ENCODE data around the gene KCNN2. TPM values are rescaled to one million over a fixed set of nuclear protein-coding genes. Genes with fewer than 3 reads are reported as not detected.

The KCNN2 gene
- total RNA-seq, 1 experiment from 2014 or later = 0.17 TPM

GRCh38 chr5:114358329-114358728 is 3.5 kb upstream of the KCNN2 start:
- Histone ChIP-seq H3K4me3 (ENCODE audit: low read depth, low read length, poor library complexity, severe bottlenecking) (no peak overlapping the region), H3K27ac (ENCODE audit: low read depth, low read length, poor library complexity, severe bottlenecking) (no peak overlapping the region), H3K9me3 (ENCODE audit: low read depth, low read length, poor library complexity, severe bottlenecking) (no peaks in the 10 kb centered on the region), H3K4me1 (ENCODE audit: insufficient read depth, low read length, poor library complexity, severe bottlenecking) (no peaks in the 10 kb centered on the region), H3K36me3 (ENCODE audit: insufficient read depth, low read length, poor library complexity, severe bottlenecking) (no peaks in the 10 kb centered on the region), H3K27me3 (replicated peaks; ENCODE audit: insufficient read depth, low read depth, low read length, poor library complexity) (peaks cover 51% of the 10 kb centered on the region)
- BruUV-seq (replicated peaks) = no TSS peak
- ChIA-PET POLR2A (ENCODE audit: low non-redundant PET) (no interaction called here), CTCF (no interaction called here)
- DNase-seq (ENCODE audit: low spot score) = no peak
- TF ChIP-seq, protein P1, sequence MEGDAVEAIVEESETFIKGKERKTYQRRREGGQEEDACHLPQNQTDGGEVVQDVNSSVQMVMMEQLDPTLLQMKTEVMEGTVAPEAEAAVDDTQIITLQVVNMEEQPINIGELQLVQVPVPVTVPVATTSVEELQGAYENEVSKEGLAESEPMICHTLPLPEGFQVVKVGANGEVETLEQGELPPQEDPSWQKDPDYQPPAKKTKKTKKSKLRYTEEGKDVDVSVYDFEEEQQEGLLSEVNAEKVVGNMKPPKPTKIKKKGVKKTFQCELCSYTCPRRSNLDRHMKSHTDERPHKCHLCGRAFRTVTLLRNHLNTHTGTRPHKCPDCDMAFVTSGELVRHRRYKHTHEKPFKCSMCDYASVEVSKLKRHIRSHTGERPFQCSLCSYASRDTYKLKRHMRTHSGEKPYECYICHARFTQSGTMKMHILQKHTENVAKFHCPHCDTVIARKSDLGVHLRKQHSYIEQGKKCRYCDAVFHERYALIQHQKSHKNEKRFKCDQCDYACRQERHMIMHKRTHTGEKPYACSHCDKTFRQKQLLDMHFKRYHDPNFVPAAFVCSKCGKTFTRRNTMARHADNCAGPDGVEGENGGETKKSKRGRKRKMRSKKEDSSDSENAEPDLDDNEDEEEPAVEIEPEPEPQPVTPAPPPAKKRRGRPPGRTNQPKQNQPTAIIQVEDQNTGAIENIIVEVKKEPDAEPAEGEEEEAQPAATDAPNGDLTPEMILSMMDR (conservative IDR thresholded peaks at IDR 0.05; ENCODE audit: low read depth, low read length) = no peak
- TF ChIP-seq EZH2 (IDR thresholded peaks at IDR 0.05; ENCODE audit: borderline replicate concordance, low read depth, low read length, poor library complexity, severe bottlenecking) = no peak
- intact Hi-C loops (cut with micrococcal nuclease; ENCODE audit: unreplicated experiment) = no loop called here

- CTCF ChIA-PET = no interaction called here
- intact Hi-C loops (cut with micrococcal nuclease; ENCODE audit: unreplicated experiment) = loop anchor here (5.0 kb wide), 1 partner anchor 683 kb away; no protein-coding TSS in a partner anchor
- peaks cover 71% of the 10 kb centered on the region for H3K27me3 ChIP-seq (replicated peaks; ENCODE audit: insufficient read depth, low read depth, low read length, poor library complexity)
- no peak overlapping the region for H3K4me3 ChIP-seq (ENCODE audit: low read depth, low read length, poor library complexity, severe bottlenecking)
- no peaks in the 10 kb centered on the region for H3K4me1 ChIP-seq (ENCODE audit: insufficient read depth, low read length, poor library complexity, severe bottlenecking)
- H3K9me3 ChIP-seq (ENCODE audit: low read depth, low read length, poor library complexity, severe bottlenecking) = no peaks in the 10 kb centered on the region
- H3K27ac ChIP-seq (ENCODE audit: low read depth, low read length, poor library complexity, severe bottlenecking) = no peak overlapping the region
- POLR2A ChIA-PET (ENCODE audit: low non-redundant PET) = no interaction called here
- peak; percentile 61 for TF ChIP-seq EZH2 (IDR thresholded peaks at IDR 0.05; ENCODE audit: borderline replicate concordance, low read depth, low read length, poor library complexity, severe bottlenecking)
- TF ChIP-seq, protein P1 (conservative IDR thresholded peaks at IDR 0.05; ENCODE audit: low read depth, low read length) = no peak
- DNase-seq (ENCODE audit: low spot score) = no peak
- H3K36me3 ChIP-seq (ENCODE audit: insufficient read depth, low read length, poor library complexity, severe bottlenecking) = no peaks in the 10 kb centered on the region
- no TSS peak for BruUV-seq (replicated peaks)
Observed at GRCh38 chr5:114360357-114360756, 1.5 kb upstream of the KCNN2 start.

GRCh38 chr5:114360816-114361723 is 800 bp upstream of the KCNN2 start:
- Histone ChIP-seq H3K4me3 (ENCODE audit: low read depth, low read length, poor library complexity, severe bottlenecking) (peak overlapping the region; percentile 49), H3K27me3 (replicated peaks; ENCODE audit: insufficient read depth, low read depth, low read length, poor library complexity) (peaks cover 77% of the 10 kb centered on the region), H3K36me3 (ENCODE audit: insufficient read depth, low read length, poor library complexity, severe bottlenecking) (no peaks in the 10 kb centered on the region), H3K9me3 (ENCODE audit: low read depth, low read length, poor library complexity, severe bottlenecking) (no peaks in the 10 kb centered on the region), H3K4me1 (ENCODE audit: insufficient read depth, low read length, poor library complexity, severe bottlenecking) (no peaks in the 10 kb centered on the region), H3K27ac (ENCODE audit: low read depth, low read length, poor library complexity, severe bottlenecking) (no peak overlapping the region)
- ChIA-PET POLR2A (ENCODE audit: low non-redundant PET) (no interaction called here), CTCF (no interaction called here)
- no TSS peak for BruUV-seq (replicated peaks)
- DNase-seq (ENCODE audit: low spot score) = peak; percentile 10
- intact Hi-C loops (cut with micrococcal nuclease; ENCODE audit: unreplicated experiment) = loop anchor here (5.0 kb wide), 1 partner anchor 684 kb away; no protein-coding TSS in a partner anchor
- TF ChIP-seq EZH2 (IDR thresholded peaks at IDR 0.05; ENCODE audit: borderline replicate concordance, low read depth, low read length, poor library complexity, severe bottlenecking) = peak; percentile 45
- TF ChIP-seq, protein P1 (conservative IDR thresholded peaks at IDR 0.05; ENCODE audit: low read depth, low read length) = no peak
